Measurements from ENCODE around the gene DDR1.

Gene DDR1

GRCh38 chr6:30940361-30940986 is 56.2 kb downstream of the DDR1 start, which contains the start of gene MUCL3:
MUCL3 (plus strand) TSS chr6:30940973; CDS start chr6:30941000, 27 bp downstream.
- TF ChIP-seq, protein P1, sequence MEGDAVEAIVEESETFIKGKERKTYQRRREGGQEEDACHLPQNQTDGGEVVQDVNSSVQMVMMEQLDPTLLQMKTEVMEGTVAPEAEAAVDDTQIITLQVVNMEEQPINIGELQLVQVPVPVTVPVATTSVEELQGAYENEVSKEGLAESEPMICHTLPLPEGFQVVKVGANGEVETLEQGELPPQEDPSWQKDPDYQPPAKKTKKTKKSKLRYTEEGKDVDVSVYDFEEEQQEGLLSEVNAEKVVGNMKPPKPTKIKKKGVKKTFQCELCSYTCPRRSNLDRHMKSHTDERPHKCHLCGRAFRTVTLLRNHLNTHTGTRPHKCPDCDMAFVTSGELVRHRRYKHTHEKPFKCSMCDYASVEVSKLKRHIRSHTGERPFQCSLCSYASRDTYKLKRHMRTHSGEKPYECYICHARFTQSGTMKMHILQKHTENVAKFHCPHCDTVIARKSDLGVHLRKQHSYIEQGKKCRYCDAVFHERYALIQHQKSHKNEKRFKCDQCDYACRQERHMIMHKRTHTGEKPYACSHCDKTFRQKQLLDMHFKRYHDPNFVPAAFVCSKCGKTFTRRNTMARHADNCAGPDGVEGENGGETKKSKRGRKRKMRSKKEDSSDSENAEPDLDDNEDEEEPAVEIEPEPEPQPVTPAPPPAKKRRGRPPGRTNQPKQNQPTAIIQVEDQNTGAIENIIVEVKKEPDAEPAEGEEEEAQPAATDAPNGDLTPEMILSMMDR (IDR thresholded peaks at IDR 0.05; ENCODE audit: low read depth, low read length, missing control alignments): no peak
- no peak within 1 kb of the TSS for H3K4me3 ChIP-seq (replicated peaks; ENCODE audit: low read depth, low read length)
- no peak for DNase-seq (ENCODE audit: extremely low read depth, low read depth)

- DNase-seq (ENCODE audit: extremely low read depth, low read depth): peak; percentile 79
- no peak overlapping the region for H3K4me3 ChIP-seq (replicated peaks; ENCODE audit: low read depth, low read length)
- TF ChIP-seq, protein P1 (IDR thresholded peaks at IDR 0.05; ENCODE audit: low read depth, low read length, missing control alignments): peak; percentile 83
Measured at GRCh38 chr6:30942338-30943060, 58.2 kb downstream of the DDR1 start.

GRCh38 chr6:30944051-30944450 is 59.7 kb downstream of the DDR1 start:
- TF ChIP-seq, protein P1 (IDR thresholded peaks at IDR 0.05; ENCODE audit: low read depth, low read length, missing control alignments): no peak
- no peak overlapping the region for H3K4me3 ChIP-seq (replicated peaks; ENCODE audit: low read depth, low read length)
- DNase-seq (ENCODE audit: extremely low read depth, low read depth): no peak

DNA sequence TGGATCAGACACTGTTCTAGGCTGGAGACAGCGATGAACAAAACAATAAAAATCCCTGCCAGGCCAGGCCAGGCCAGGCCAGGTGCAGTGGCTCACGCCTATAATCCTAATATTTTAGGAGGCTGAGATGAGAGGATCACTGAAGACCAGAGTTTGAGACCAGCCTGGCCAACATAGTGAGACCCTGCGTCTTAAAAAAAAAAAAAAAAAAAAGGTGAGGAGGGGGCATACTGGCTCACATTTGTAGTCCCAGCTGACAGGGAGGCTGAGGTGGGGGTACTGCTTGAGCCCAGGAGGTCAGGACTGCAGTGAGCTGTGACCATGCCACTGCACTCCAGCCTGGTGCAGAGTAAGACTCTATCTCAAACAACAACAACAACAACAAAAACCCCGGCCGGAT is 61.0 kb downstream of the DDR1 start:
- H3K4me3 ChIP-seq (replicated peaks; ENCODE audit: low read depth, low read length): no peak overlapping the region
- no peak for DNase-seq (ENCODE audit: extremely low read depth, low read depth)
- TF ChIP-seq, protein P1 (IDR thresholded peaks at IDR 0.05; ENCODE audit: low read depth, low read length, missing control alignments): no peak

DNA sequence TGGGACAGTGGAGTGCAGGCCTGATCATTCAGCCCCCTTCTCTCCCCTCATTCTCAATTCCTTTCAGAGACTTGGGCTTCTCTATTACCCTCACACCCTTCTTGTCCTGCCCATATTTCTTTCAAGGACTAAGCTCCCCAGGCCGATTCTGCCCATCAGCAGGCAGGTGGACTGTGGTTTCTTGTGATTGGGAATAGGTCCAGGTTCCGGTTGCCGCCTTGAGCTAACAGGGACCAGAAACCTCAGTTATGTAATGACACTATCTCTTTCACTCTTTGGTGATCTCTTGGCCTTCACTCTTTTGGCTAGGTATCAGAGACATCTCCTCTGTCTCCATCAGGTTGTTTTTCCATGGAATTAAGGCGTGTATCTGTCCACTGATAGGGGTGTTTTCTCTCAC is 62.9 kb downstream of the DDR1 start:
- H3K4me3 ChIP-seq (replicated peaks; ENCODE audit: low read depth, low read length): no peak overlapping the region
- no peak for DNase-seq (ENCODE audit: extremely low read depth, low read depth)
- TF ChIP-seq, protein P1 (IDR thresholded peaks at IDR 0.05; ENCODE audit: low read depth, low read length, missing control alignments): no peak

DNA sequence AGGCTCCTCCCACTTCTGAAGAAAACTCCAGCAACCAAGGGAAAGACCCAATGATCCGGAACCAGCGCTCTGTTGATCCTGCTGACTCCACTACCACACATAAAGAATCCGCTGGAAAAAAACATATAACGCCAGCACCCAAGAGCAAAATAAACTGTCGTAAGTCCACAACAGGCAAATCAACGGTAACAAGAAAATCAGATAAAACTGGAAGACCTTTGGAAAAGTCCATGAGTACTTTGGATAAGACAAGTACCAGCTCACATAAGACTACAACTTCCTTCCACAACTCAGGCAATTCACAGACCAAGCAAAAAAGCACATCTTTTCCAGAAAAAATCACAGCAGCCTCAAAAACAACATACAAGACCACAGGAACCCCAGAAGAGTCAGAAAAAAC is 64.5 kb downstream of the DDR1 start:
- H3K4me3 ChIP-seq (replicated peaks; ENCODE audit: low read depth, low read length): no peak overlapping the region
- no peak for DNase-seq (ENCODE audit: extremely low read depth, low read depth)
- TF ChIP-seq, protein P1 (IDR thresholded peaks at IDR 0.05; ENCODE audit: low read depth, low read length, missing control alignments): no peak
